Esophagus muscularis mucosa (tissue), 4 donors: ENCODE data around the gene MSI2.

ENCODE experiments used
- EP300 ChIP-seq: sonication (generic); formaldehyde crosslinking; IDR thresholded peaks from one replicate; pipeline ENCODE4 v1.6.1; 2017; ENCODE audit warnings: antibody characterized with exemption
- POLR2A ChIP-seq: fragments of 450-650 bp; IDR thresholded peaks from one replicate; pipeline ENCODE4 v1.6.1; 2017; ENCODE audit warnings: antibody characterized with exemption, moderate library complexity, mild to moderate bottlenecking, low read depth
- TF ChIP-seq, protein P1 (sequence below), 3 experiments: fragments of 200-600 bp in 2 of 3; fragments of 450-650 bp in 1 of 3; sonication (generic) in 2 of 3; IDR thresholded peaks; one replicate each; pipeline ENCODE4 v1.5.1; 2017 to 2019; ENCODE audit warnings: antibody characterized with exemption in 3 of 3, mild to moderate bottlenecking in 2 of 3, moderate library complexity in 1 of 3

DNA sequence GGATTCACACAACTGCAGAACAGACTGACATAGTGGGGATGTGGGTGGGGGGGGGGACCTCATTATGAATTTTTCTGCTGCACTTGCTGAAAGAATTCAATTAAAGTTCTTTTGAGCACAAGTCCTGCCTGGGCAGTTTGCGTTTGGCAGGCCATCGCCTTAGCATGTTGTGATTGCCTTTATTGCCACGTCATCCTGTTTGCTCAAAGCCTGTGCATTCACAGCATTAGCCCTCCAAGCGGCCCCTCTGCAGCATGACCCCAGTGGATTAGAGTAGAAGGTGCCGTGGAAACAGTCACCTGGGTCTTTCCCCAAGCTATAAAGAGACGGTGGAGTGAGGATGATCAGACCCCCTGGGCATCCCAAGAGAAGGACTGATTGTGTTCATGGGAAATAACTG lies 17.2 kb downstream of the MSI2 start:
- TF ChIP-seq, protein P1, sequence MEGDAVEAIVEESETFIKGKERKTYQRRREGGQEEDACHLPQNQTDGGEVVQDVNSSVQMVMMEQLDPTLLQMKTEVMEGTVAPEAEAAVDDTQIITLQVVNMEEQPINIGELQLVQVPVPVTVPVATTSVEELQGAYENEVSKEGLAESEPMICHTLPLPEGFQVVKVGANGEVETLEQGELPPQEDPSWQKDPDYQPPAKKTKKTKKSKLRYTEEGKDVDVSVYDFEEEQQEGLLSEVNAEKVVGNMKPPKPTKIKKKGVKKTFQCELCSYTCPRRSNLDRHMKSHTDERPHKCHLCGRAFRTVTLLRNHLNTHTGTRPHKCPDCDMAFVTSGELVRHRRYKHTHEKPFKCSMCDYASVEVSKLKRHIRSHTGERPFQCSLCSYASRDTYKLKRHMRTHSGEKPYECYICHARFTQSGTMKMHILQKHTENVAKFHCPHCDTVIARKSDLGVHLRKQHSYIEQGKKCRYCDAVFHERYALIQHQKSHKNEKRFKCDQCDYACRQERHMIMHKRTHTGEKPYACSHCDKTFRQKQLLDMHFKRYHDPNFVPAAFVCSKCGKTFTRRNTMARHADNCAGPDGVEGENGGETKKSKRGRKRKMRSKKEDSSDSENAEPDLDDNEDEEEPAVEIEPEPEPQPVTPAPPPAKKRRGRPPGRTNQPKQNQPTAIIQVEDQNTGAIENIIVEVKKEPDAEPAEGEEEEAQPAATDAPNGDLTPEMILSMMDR (IDR thresholded peaks at IDR 0.05) = no peak
- no peak for TF ChIP-seq EP300
- TF ChIP-seq POLR2A = no peak
